BE2C (cell line): ENCODE results near the gene TFF2.

Source experiments
- DNase-seq: peaks from one replicate; pipeline ENCODE4 v3.0.0-alpha.2; 2020
- H3K27me3 ChIP-seq: fragments of 250-450 bp; sonication (Bioruptor Pico); 2 replicates; pipeline ENCODE4 v1.5.1; 2020; ENCODE audit warnings: mild to moderate bottlenecking
- H3K36me3 ChIP-seq: fragments of 250-450 bp; sonication (Bioruptor Pico); 2 replicates; pipeline ENCODE4 v1.5.1; 2020; ENCODE audit warnings: mild to moderate bottlenecking
- H3K4me1 ChIP-seq: fragments of 250-450 bp; sonication (Bioruptor Pico); 2 replicates; pipeline ENCODE4 v1.5.1; 2020
- H3K4me3 ChIP-seq: 2 replicates; pipeline ENCODE4 v1.5.1; 2011; ENCODE audit warnings: low read depth, low read length
- H3K9me3 ChIP-seq: fragments of 250-450 bp; sonication (Bioruptor Pico); 2 replicates; pipeline ENCODE4 v1.5.1; 2020
- TF ChIP-seq, protein P1 (sequence below): IDR thresholded peaks from 2 replicates; pipeline ENCODE4 v1.5.1; 2012; ENCODE audit warnings: mild to moderate bottlenecking, low read depth, low read length

The TFF2 gene

DNA sequence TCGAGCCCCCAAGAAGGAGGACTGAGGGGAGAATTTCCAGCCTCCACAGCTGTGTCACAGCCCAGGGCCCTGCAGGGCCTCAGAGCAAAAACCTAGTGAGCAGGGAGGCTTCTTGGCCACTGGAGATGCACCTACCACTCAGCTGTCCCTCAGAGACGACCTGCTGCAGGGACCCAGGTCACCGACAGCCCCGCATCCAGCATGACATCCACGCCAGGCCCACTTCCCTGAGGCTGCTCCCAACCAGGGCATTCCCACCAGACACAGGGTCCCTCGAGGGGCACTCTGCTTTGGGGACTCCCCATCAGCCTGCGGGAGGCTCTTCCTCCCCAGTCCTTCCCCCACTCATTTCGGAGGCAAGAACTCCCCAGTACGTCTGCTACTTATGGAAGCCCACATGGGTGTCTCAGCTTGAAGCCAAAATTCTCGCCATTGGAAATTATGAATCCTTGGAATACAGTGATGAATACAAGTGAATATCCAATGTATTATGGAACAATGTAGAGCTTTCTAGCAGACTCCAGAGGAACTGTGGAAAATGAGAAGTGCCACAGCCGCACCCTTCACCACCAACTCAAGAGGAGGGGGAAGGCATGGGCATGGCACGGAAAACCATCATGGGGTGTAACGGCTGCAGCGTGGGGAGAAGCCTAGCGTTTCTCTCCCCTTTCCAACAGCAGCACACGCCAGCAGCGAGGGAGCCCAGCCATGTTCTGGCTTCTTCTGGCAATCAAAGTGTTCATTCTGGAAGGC is 42.5 kb downstream of the TFF2 start:
- Histone ChIP-seq H3K4me1 (no peaks in the 10 kb centered on the region), H3K4me3 (no peak overlapping the region), H3K27me3 (no peaks in the 10 kb centered on the region), H3K9me3 (no peaks in the 10 kb centered on the region), H3K36me3 (no peaks in the 10 kb centered on the region)
- TF ChIP-seq, protein P1, sequence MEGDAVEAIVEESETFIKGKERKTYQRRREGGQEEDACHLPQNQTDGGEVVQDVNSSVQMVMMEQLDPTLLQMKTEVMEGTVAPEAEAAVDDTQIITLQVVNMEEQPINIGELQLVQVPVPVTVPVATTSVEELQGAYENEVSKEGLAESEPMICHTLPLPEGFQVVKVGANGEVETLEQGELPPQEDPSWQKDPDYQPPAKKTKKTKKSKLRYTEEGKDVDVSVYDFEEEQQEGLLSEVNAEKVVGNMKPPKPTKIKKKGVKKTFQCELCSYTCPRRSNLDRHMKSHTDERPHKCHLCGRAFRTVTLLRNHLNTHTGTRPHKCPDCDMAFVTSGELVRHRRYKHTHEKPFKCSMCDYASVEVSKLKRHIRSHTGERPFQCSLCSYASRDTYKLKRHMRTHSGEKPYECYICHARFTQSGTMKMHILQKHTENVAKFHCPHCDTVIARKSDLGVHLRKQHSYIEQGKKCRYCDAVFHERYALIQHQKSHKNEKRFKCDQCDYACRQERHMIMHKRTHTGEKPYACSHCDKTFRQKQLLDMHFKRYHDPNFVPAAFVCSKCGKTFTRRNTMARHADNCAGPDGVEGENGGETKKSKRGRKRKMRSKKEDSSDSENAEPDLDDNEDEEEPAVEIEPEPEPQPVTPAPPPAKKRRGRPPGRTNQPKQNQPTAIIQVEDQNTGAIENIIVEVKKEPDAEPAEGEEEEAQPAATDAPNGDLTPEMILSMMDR, result no peak
- no peak for DNase-seq

DNA sequence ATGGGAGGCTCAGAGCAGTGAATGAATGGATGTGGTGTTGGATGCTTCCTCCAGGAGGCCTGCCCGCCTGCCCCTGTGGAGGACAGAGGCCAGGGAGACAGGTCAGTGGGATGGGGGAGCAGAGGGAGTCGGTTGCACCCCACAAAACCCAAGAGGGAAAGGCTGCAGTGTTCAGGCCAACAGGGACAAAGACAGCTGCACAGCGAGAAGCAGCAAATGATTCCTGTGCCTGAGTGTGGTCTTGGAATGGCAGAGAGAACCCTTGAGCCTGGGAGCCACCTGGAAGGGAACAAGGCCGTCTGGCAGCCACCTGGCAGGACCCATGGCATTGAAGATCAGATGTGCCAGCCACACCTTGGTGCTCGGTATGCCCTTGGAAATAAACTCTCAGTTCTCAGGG is 43.7 kb downstream of the TFF2 start:
- Histone ChIP-seq H3K9me3 (no peaks in the 10 kb centered on the region), H3K4me3 (no peak overlapping the region), H3K36me3 (no peaks in the 10 kb centered on the region), H3K27me3 (no peaks in the 10 kb centered on the region), H3K4me1 (no peaks in the 10 kb centered on the region; the same call in 1 of the 2 replicates)
- no peak for DNase-seq
- TF ChIP-seq, protein P1, result no peak

DNA sequence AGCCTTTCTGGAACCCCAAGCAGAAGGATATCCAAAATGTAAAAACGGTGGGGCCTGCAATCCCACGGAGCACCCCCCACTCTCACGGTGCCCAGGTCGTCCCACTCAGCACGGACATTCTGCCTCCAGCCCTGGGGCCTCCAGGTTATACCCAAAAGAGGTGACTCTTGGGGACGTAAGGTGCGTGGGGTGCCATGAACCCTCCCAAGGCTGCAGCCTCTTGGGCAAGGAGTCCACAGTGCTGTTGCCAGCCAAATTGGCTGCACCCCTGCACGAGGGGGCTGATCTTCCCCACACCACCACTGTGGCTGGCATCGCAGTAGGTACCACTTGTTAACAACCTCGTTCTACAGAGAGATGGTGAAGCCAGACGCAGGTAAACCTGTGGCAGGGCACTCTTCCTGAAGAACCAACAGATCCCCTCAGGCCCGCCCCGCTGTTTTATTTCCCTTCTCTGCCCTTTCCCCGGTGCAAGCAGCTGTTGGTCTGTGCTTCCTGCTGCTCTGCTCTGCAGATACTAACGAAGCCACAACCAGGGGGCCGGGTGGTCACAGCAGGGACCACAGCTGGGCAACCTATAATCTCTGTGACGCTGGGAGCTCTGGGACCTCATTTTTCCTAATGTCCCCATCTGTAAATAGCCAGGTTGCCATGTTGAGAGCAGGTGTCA is 44.3 kb downstream of the TFF2 start:
- Histone ChIP-seq H3K4me1 (no peaks in the 10 kb centered on the region; the same call in 1 of the 2 replicates), H3K36me3 (no peaks in the 10 kb centered on the region), H3K4me3 (no peak overlapping the region), H3K9me3 (no peaks in the 10 kb centered on the region), H3K27me3 (no peaks in the 10 kb centered on the region)
- TF ChIP-seq, protein P1, result no peak
- DNase-seq, result no peak

DNA sequence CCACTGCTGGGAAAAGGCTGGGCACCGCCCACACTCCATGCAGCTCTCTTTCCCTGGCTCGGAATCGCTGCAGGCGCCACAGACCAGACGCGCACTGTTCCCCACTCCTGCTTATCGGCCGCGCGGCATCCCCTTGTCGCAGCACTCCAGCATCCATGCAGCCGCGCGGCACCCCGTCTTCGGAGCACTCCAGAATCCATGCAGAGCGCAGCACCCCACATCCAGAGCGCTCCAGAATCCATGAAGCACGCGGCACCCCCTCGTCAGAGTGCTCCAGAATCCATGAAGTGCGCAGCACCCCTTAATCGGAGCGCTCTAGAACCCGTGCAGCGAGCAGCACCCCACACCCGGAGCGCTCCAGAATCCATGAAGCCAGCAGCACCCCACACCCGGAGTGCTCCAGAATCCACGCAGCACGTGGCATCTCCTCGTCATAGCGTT is 45.1 kb downstream of the TFF2 start:
- Histone ChIP-seq H3K36me3 (no peaks in the 10 kb centered on the region), H3K4me3 (no peak overlapping the region)
- TF ChIP-seq, protein P1, result no peak

DNA sequence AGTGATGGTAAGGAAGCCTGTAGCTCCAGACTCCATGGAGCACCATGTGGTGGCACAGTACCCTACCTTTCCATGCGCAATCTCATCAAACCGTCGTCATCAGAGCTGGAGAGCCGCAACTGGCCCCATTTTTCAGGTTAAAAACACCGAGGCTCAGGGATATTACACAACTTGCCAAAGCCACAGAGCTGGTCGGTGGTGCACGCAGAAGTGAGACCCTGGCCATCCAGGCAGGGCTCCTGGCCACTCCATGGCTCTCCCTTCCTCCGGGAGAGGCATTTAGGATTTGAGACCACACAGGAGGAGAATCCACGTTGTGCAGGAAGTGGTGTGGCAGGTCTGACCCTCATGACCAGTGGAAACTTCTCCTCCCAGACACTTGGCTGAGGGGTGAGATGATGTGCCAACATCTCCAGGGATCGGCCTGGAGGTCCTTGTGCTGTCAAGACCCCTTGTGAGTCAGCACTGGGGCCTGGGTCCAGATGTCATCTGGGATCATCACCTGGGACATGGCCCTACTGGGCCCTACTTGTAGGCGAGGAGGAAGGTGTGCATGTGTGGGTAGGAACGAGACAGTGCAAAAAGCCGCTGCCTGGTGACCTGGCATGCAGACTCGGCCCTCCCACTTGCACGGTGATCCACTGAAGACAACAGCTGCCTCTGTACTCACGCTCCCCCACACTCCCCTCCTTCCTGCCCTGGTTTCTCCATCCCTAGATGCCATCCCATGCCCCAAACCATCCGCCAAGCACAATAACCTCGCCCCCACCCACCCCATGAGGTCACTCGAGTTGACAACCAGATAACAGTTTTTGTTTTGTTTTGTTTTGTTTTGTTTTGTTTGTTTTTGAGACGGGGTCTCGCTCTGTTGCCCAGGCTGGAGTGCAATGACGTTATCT is 46.0 kb downstream of the TFF2 start:
- no peaks in the 10 kb centered on the region for H3K9me3 ChIP-seq
- no peak overlapping the region for H3K4me3 ChIP-seq
- no peaks in the 10 kb centered on the region for H3K36me3 ChIP-seq
- no peaks in the 10 kb centered on the region; the same call in 1 of the 2 replicates for H3K4me1 ChIP-seq
- DNase-seq, result no peak
- H3K27me3 ChIP-seq, result no peaks in the 10 kb centered on the region
- TF ChIP-seq, protein P1, result no peak

More for the DNA sequence above, 45.1 kb downstream of the TFF2 start:
- no peaks in the 10 kb centered on the region for H3K9me3 ChIP-seq
- no peak for DNase-seq
- no peaks in the 10 kb centered on the region for H3K27me3 ChIP-seq
- H3K4me1 ChIP-seq, result no peaks in the 10 kb centered on the region; the same call in 1 of the 2 replicates
